IMR-90 (cell line): ENCODE results near the gene ANKRD31.

Source experiments
- BHLHE40 ChIP-seq: fragments of 150-350 bp; IDR thresholded peaks from 2 replicates; pipeline ENCODE4 v1.6.1; 2016; ENCODE audit warnings: mild to moderate bottlenecking, low read depth, low read length
- CEBPB ChIP-seq: IDR thresholded peaks from 2 replicates; pipeline ENCODE4 v1.6.1; 2012; ENCODE audit warnings: low read depth, low read length, improper control_type of control experiment
- CHD1 ChIP-seq: IDR thresholded peaks from 2 replicates; pipeline ENCODE4 v1.6.1; 2012; ENCODE audit warnings: low read depth, low read length, improper control_type of control experiment
- FOS ChIP-seq: fragments of 150-350 bp; IDR thresholded peaks from 2 replicates; pipeline ENCODE4 v1.6.1; 2016; ENCODE audit warnings: low read depth, low read length
- MAFK ChIP-seq: IDR thresholded peaks from 2 replicates; pipeline ENCODE4 v1.6.1; 2012; ENCODE audit warnings: low read depth, low read length, improper control_type of control experiment
- MAZ ChIP-seq: IDR thresholded peaks from 2 replicates; pipeline ENCODE4 v1.6.1; 2012; ENCODE audit warnings: low read depth, mild to moderate bottlenecking, low read length, improper control_type of control experiment, moderate library complexity, borderline replicate concordance
- MXI1 ChIP-seq: IDR thresholded peaks from 2 replicates; pipeline ENCODE4 v1.6.1; 2012; ENCODE audit warnings: low read depth, mild to moderate bottlenecking, low read length, moderate library complexity, borderline replicate concordance
- POLR2A ChIP-seq: IDR thresholded peaks from 2 replicates; pipeline ENCODE4 v1.6.1; 2012; ENCODE audit warnings: mild to moderate bottlenecking, low read depth, low read length
- RAD21 ChIP-seq: IDR thresholded peaks from 2 replicates; pipeline ENCODE4 v1.6.1; 2012; ENCODE audit warnings: low read length, improper control_type of control experiment
- RFX5 ChIP-seq: IDR thresholded peaks from 2 replicates; pipeline ENCODE4 v1.8.0; 2012; ENCODE audit warnings: low read depth, mild to moderate bottlenecking, low read length, moderate library complexity
- SMC3 ChIP-seq: fragments of 150-350 bp; IDR thresholded peaks from 2 replicates; pipeline ENCODE4 v1.6.1; 2016; ENCODE audit warnings: low read depth, mild to moderate bottlenecking, antibody characterized with exemption, low read length, moderate library complexity
- USF2 ChIP-seq: fragments of 150-350 bp; IDR thresholded peaks from 2 replicates; pipeline ENCODE4 v1.6.1; 2017; ENCODE audit warnings: mild to moderate bottlenecking, antibody characterized with exemption, low read length, low read depth
- TF ChIP-seq, protein P1 (sequence below): conservative IDR thresholded peaks from 2 replicates; pipeline ENCODE4 v1.5.1; 2012; ENCODE audit warnings: mild to moderate bottlenecking, low read depth, low read length, improper control_type of control experiment
- TF ChIP-seq, protein P2 (sequence below): fragments of 150-350 bp; IDR thresholded peaks from 2 replicates; pipeline ENCODE4 v1.6.1; 2016; ENCODE audit warnings: low read depth, mild to moderate bottlenecking, low read length, moderate library complexity, borderline replicate concordance

- no peak for TF ChIP-seq MXI1
- TF ChIP-seq, protein P1, sequence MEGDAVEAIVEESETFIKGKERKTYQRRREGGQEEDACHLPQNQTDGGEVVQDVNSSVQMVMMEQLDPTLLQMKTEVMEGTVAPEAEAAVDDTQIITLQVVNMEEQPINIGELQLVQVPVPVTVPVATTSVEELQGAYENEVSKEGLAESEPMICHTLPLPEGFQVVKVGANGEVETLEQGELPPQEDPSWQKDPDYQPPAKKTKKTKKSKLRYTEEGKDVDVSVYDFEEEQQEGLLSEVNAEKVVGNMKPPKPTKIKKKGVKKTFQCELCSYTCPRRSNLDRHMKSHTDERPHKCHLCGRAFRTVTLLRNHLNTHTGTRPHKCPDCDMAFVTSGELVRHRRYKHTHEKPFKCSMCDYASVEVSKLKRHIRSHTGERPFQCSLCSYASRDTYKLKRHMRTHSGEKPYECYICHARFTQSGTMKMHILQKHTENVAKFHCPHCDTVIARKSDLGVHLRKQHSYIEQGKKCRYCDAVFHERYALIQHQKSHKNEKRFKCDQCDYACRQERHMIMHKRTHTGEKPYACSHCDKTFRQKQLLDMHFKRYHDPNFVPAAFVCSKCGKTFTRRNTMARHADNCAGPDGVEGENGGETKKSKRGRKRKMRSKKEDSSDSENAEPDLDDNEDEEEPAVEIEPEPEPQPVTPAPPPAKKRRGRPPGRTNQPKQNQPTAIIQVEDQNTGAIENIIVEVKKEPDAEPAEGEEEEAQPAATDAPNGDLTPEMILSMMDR: no peak
- TF ChIP-seq POLR2A: no peak
- TF ChIP-seq MAFK: no peak
- TF ChIP-seq MAZ: no peak
- TF ChIP-seq CHD1: no peak
- no peak for TF ChIP-seq RAD21
- TF ChIP-seq SMC3: no peak
- no peak for TF ChIP-seq RFX5
- no peak for TF ChIP-seq CEBPB
- TF ChIP-seq, protein P2, sequence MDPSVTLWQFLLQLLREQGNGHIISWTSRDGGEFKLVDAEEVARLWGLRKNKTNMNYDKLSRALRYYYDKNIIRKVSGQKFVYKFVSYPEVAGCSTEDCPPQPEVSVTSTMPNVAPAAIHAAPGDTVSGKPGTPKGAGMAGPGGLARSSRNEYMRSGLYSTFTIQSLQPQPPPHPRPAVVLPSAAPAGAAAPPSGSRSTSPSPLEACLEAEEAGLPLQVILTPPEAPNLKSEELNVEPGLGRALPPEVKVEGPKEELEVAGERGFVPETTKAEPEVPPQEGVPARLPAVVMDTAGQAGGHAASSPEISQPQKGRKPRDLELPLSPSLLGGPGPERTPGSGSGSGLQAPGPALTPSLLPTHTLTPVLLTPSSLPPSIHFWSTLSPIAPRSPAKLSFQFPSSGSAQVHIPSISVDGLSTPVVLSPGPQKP: no peak
- TF ChIP-seq FOS: no peak
- no peak for TF ChIP-seq BHLHE40
- no peak for TF ChIP-seq USF2
Measured at GRCh38 chr5:75045071-75045470, 191.6 kb downstream of the ANKRD31 start.
